ENCODE measurements around the gene RC3H1. TPM values are rescaled to one million over a fixed set of nuclear protein-coding genes. Genes with fewer than 3 reads are reported as not detected.

RC3H1 gene, protein sequence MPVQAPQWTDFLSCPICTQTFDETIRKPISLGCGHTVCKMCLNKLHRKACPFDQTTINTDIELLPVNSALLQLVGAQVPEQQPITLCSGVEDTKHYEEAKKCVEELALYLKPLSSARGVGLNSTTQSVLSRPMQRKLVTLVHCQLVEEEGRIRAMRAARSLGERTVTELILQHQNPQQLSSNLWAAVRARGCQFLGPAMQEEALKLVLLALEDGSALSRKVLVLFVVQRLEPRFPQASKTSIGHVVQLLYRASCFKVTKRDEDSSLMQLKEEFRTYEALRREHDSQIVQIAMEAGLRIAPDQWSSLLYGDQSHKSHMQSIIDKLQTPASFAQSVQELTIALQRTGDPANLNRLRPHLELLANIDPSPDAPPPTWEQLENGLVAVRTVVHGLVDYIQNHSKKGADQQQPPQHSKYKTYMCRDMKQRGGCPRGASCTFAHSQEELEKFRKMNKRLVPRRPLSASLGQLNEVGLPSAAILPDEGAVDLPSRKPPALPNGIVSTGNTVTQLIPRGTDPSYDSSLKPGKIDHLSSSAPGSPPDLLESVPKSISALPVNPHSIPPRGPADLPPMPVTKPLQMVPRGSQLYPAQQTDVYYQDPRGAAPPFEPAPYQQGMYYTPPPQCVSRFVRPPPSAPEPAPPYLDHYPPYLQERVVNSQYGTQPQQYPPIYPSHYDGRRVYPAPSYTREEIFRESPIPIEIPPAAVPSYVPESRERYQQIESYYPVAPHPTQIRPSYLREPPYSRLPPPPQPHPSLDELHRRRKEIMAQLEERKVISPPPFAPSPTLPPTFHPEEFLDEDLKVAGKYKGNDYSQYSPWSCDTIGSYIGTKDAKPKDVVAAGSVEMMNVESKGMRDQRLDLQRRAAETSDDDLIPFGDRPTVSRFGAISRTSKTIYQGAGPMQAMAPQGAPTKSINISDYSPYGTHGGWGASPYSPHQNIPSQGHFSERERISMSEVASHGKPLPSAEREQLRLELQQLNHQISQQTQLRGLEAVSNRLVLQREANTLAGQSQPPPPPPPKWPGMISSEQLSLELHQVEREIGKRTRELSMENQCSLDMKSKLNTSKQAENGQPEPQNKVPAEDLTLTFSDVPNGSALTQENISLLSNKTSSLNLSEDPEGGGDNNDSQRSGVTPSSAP
- total RNA-seq: 12.8 and 17.5 TPM in 2 replicates
- 13.0 and 13.6 TPM in 2 replicates for polyA plus RNA-seq
- 3.3 and 4.1 TPM in 2 replicates for polyA plus RNA-seq (2012)
- polyA minus RNA-seq (ENCODE audit: low replicate concordance): 22.9 and 28.4 TPM in 2 replicates

DNA sequence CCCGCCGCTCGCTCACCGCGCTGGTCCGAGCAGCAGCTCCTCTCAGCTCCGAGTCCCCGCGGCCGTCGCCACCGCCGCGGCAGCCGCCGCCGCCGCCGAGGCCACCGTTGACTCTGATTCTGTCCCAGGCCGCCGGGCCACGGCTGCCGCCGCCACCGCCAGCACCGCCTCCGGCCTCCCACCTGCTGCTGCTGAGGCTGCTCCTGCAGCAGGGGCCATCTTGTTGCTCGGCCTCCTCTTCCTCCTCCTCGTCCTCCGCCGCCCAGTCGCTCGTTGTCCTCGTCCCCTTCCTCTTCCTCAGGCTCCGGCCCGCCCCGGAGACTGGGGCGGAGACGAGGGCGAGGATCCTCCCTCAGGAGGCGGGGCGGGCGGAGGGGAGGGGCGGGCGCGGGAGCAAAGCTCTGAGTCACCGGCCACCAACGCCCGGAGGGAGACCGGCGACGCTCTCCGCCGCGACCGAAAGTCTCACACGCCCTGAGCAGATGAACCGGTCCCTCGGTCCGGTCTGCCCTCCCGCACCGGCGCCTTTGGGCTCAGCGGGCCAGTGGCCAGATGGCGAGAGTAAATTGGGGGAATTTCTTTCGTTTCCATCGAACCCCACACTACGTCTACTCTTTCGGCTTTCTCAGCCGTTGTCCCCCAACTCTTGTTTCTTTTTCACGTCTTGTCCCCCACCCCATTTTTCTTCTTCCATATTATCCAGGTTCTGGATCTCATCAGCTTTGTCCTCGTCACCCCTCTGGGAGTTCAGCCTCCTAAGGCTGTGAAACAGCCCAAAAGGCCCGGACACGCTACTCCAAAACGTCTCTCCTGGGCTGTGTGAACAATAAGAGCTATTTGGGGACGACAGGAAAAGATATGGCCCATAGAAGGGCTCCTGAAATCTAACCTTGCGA lies at the start of gene RC3H1:
RC3H1 (minus strand) TSS at position 278 of the 896 bp plus-strand sequence. CDS start 29,372 bp downstream, outside the sequence.
- peak within 1 kb of the TSS; percentile 80 for H3K4me2 ChIP-seq (ENCODE audit: extremely low read depth, insufficient read depth, low read length)
- peaks cover 45% of the 10 kb centered on the region for H3K79me2 ChIP-seq (ENCODE audit: control insufficient read depth, insufficient read depth, low read length)
- no peaks in the 10 kb centered on the region for H3K27me3 ChIP-seq (ENCODE audit: control insufficient read depth, insufficient read depth, low read length)
- H3K4me3 ChIP-seq (replicated peaks in 1 of 4; ENCODE audit: control extremely low read depth in 1 of 4, insufficient read depth in 1 of 4, low read depth in 3 of 4, low read length in 4 of 4): peak within 1 kb of the TSS; percentile 40 to 94 (median 90)
- no peak for TF ChIP-seq EZH2 (IDR thresholded peaks at IDR 0.05; ENCODE audit: low read length, missing control alignments)
- TF ChIP-seq, protein P1, sequence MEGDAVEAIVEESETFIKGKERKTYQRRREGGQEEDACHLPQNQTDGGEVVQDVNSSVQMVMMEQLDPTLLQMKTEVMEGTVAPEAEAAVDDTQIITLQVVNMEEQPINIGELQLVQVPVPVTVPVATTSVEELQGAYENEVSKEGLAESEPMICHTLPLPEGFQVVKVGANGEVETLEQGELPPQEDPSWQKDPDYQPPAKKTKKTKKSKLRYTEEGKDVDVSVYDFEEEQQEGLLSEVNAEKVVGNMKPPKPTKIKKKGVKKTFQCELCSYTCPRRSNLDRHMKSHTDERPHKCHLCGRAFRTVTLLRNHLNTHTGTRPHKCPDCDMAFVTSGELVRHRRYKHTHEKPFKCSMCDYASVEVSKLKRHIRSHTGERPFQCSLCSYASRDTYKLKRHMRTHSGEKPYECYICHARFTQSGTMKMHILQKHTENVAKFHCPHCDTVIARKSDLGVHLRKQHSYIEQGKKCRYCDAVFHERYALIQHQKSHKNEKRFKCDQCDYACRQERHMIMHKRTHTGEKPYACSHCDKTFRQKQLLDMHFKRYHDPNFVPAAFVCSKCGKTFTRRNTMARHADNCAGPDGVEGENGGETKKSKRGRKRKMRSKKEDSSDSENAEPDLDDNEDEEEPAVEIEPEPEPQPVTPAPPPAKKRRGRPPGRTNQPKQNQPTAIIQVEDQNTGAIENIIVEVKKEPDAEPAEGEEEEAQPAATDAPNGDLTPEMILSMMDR (conservative IDR thresholded peaks at IDR 0.05 in 1 of 2, IDR thresholded peaks at IDR 0.05 in 1 of 2; ENCODE audit: low read depth in 1 of 2, low read length in 2 of 2): no peak
- H3K9ac ChIP-seq (ENCODE audit: insufficient read depth, low read length): peak within 1 kb of the TSS; percentile 87
- H3K4me1 ChIP-seq (ENCODE audit: control insufficient read depth, extremely low read depth, insufficient read depth, low read length): peaks cover 2% of the 10 kb centered on the region
- H3K9me3 ChIP-seq (ENCODE audit: control insufficient read depth, insufficient read depth, low read depth, low read length): no peaks in the 10 kb centered on the region
- H4K20me1 ChIP-seq (ENCODE audit: control insufficient read depth, extremely low read depth, insufficient read depth, low read length): peaks cover 2% of the 10 kb centered on the region
- peak within 1 kb of the TSS; percentile 89 for H2AFZ ChIP-seq (ENCODE audit: low read length)
- peak; percentile 78 to 83 for DNase-seq (ENCODE audit: low read depth in 2 of 2)
- peak within 1 kb of the TSS; percentile 76 for H3K27ac ChIP-seq (ENCODE audit: insufficient read depth, low read length)
- H3K36me3 ChIP-seq (ENCODE audit: control insufficient read depth, insufficient read depth, low read length): no peaks in the 10 kb centered on the region

DNA sequence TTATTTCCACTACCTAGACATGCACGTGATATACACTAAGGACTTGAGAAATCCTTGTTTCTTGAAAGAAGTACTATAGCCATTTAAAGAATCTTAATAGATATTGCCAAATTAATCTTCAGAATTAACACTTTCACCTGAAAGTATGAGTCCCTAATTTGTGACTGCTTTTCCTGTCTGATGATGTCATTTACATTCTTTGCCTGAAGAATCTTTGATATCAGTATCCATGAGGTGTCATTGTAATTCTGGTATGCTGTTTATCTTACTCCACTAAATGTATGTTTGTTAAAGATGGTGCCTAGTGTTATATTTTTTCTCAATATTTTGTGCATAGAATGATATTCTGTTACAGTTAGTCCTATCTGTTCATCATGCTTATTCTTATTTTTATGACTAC lies 48.5 kb upstream of the RC3H1 start:
- Histone ChIP-seq H3K36me3 (ENCODE audit: control insufficient read depth, insufficient read depth, low read length) (no peaks in the 10 kb centered on the region), H2AFZ (ENCODE audit: low read length) (no peak overlapping the region), H3K79me2 (ENCODE audit: control insufficient read depth, insufficient read depth, low read length) (no peaks in the 10 kb centered on the region), H4K20me1 (ENCODE audit: control insufficient read depth, extremely low read depth, insufficient read depth, low read length) (no peaks in the 10 kb centered on the region), H3K9ac (ENCODE audit: insufficient read depth, low read length) (no peak overlapping the region), H3K9me3 (ENCODE audit: control insufficient read depth, insufficient read depth, low read depth, low read length) (no peaks in the 10 kb centered on the region), H3K27me3 (ENCODE audit: control insufficient read depth, insufficient read depth, low read length) (no peaks in the 10 kb centered on the region), H3K4me3 (replicated peaks in 1 of 4; ENCODE audit: control extremely low read depth in 1 of 4, insufficient read depth in 1 of 4, low read depth in 3 of 4, low read length in 4 of 4) (no peak overlapping the region), H3K4me1 (ENCODE audit: control insufficient read depth, extremely low read depth, insufficient read depth, low read length) (no peaks in the 10 kb centered on the region), H3K27ac (ENCODE audit: insufficient read depth, low read length) (no peak overlapping the region), H3K4me2 (ENCODE audit: extremely low read depth, insufficient read depth, low read length) (no peak overlapping the region)
- TF ChIP-seq, protein P1 (conservative IDR thresholded peaks at IDR 0.05 in 1 of 2, IDR thresholded peaks at IDR 0.05 in 1 of 2; ENCODE audit: low read depth in 1 of 2, low read length in 2 of 2): no peak
- TF ChIP-seq EZH2 (IDR thresholded peaks at IDR 0.05; ENCODE audit: low read length, missing control alignments): no peak
- DNase-seq (ENCODE audit: low read depth in 2 of 2): no peak

Measured in fibroblast of lung (primary cell).